GM18861 (cell line): Measurements from ENCODE around the gene BYSL.

Source experiments
- ATAC-seq: cut with Tn5 transposase; IDR thresholded peaks from one replicate; pipeline ENCODE4 v1.9.1; 2021; ENCODE audit not compliant: unreplicated experiment

Gene BYSL

GRCh38 chr6:41974281-41974825 lies 53.1 kb downstream of the BYSL start:
- ATAC-seq = no peak

GRCh38 chr6:41975276-41975675 lies 54.0 kb downstream of the BYSL start:
- no peak for ATAC-seq

- ATAC-seq = no peak
Observed at GRCh38 chr6:41976794-41977484, 55.6 kb downstream of the BYSL start.
